GM21786 (cell line): ENCODE data around the gene GKN1.

Source experiments
- ATAC-seq: cut with Tn5 transposase; IDR thresholded peaks from one replicate; pipeline ENCODE4 v1.9.1; 2021; ENCODE audit not compliant: unreplicated experiment

GKN1 gene

DNA sequence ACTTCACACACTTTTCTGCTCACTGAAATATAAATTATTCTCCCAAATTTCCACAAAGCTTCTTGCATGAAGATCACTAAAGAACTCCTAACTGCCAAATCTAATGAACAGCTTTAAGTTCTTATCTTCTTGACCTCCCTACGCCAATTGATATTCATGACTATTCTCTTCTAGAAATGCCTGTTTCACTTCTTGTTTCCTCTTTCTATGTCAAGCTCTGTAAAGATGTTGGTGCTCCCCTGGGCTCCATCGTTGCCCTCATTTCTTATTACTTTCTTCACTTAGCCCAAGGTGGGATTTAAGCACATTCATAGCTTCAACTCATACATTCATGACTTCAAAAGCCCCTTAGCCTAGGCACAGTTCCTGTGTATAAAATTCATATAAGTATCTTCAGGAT lies 29.3 kb downstream of the GKN1 start:
- ATAC-seq, result no peak

- no peak for ATAC-seq
Measured at GRCh38 chr2:69007169-69007568, 32.7 kb downstream of the GKN1 start.

DNA sequence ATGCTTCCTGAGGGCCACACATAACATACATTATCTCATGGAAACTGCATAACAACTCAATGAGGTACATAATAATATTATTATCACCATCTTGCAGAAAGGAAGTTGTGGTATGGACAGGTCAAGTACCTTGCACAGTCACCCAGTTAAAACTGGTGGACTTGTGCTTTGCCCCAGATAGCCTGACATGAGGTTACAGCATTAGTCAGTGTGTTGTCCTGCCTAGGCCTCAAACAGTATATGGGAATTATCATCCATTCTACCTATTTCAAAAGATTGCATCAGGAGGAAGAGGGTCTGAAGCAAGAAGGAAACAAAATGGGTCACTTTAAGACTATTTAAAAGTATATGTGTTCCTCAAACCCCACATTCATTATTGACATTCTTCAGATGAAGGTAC lies 33.2 kb downstream of the GKN1 start:
- ATAC-seq, result no peak

- no peak for ATAC-seq
Measured at GRCh38 chr2:69010437-69011194, 36.2 kb downstream of the GKN1 start.

DNA sequence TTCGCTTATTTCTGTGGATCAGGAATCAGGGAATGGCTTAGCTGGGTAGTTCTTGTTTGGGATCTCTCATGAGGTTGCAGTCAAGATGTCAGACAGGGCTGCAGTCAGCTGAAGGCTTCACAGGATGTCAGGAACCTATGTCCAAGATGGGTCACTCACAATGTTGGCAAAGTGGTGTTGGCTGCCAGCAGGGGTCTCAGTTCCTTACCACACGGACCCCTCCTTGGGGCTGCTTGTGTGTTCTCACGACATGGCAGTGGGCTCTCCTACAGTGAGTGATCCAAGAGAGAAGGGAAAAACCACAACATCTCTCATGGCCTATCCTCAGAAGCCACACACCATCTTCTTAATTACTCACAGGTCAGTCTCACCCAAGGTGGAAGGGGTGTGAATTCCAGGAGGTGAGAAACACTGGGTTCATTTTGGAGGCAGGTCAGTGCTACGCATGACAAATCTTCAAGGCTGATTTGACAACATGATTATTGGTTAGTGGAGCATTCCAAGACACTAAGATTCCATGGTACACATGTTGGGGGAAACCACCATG lies 37.2 kb downstream of the GKN1 start:
- no peak for ATAC-seq

- ATAC-seq, result no peak
Measured at GRCh38 chr2:69012310-69013141, 38.1 kb downstream of the GKN1 start.

GRCh38 chr2:69013142-69013839 lies 38.9 kb downstream of the GKN1 start, which contains the start of gene ANTXR1:
TSS of gene ANTXR1 (plus strand) at chr2:69013179. CDS start at chr2:69013500, 321 bp downstream.
- ATAC-seq, result no peak

- ATAC-seq, result no peak
Measured at GRCh38 chr2:69013840-69014821, 39.7 kb downstream of the GKN1 start.

DNA sequence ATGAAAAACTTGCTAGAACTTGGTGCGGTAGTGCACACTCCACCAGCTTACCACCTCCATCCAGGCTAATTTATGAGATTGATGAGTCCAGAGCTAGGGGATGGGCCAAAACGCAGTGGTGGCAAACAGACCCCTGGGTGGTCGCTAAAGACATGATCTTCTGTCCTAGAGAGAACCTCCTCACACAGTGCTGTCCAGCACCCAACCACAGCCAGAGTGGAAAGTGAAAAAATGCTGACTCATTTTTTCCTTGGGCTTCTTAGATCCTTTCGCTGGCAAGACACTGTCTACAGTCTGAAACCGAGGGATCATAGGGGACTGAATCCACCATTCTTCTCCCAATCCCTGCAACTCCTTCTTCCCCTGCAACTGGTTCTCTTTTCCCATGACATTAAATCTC lies 42.6 kb downstream of the GKN1 start:
- no peak for ATAC-seq

- no peak for ATAC-seq
Measured at GRCh38 chr2:69017835-69018234, 43.4 kb downstream of the GKN1 start.

DNA sequence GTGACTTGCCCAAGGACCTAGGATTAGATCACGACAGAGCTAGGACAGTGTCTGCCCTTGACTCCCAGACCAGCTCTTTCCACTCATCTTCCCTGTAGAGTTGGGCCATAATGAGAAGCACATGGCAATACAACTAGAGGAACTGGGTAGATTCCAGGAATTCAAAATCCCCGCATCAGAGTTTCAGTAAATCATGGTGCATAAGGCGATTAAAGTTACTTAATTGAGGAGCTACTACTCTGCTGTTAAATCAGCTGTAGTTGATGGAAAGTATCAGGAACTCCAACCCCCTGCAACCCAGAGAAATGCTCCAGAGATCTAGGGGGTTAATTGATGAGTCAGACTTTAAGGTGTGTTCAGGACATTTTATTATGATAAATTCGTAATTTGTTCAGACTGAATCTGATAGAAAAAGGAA lies 44.3 kb downstream of the GKN1 start:
- no peak for ATAC-seq

DNA sequence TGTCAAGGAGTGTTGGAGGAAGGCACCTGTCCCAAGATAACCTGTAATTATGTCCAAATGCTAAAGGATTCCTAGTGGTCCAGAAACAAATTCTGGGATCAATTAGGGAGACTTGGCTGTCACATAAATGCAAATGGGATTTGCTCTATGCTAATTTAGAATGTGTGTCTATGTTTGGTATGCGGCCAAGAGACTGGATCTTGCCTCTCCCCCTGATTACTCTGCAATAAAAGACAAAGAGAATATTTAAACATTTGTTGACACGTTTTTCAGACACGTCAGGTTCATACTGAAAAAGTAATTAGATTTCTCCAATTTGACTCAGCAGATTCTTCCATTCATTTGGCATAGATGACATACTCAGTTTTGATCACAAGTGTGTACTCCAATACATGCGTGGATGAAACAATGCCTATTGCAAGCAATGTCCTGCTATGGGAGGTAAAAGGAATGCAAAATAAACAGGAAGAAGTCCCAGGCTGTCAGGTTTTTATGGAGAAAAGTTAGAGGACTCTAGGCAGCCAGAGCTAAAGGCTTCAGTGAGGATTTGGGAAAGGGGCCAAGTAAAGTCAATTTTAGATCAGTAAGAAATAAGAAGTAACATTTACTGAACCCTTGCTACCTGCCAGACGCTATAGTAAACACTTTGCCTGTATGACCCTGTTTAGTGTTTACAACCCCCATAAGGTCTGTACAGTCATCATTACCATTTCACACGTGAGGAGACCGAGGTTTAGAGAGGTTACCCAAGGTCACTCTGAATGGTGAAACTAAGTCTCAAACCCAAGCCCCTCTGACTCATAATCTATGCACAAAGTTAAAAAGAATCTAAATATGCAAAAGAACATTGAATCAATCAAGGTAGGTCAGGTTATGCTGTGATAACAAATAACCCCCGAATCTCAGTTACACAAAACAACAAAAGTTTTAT lies 46.3 kb downstream of the GKN1 start:
- ATAC-seq, result no peak

DNA sequence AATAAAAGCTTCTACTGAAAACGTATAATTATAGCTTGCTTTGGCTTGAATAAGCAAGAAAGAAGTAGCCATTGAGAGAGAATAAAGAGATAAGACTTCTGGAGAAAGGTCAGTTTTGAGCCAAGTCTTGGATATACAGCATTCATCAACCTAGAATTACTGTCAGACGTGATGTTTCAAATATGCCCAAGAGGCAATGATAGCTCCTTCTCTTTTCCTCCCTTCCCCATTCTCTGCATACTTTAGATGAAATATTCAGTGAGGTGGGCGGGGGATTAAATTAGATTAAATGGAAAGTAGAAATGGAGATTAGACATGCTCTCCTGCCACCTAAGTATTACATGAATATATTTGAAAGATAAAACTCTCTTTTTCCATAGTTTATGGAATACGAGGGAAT lies 47.3 kb downstream of the GKN1 start:
- no peak for ATAC-seq

GRCh38 chr2:69022548-69022947 lies 48.1 kb downstream of the GKN1 start:
- ATAC-seq, result no peak

DNA sequence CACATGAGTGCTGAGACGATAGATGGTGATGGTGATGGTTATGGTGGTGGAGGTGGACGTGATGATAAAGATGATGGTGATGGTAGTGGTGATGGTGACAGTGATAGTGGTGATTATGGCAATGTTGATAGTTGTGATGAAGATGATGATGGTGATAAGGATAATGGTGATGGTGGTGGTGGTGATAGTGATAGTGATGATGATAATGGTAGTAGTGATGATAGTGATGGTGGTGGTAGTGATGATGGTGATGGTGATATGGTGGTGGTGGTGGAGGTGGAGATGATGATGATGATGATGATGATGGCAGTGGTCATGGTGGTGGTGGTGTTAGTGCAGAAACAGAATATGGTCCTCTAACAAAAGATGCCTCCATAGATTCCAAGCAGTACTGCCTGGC lies 48.8 kb downstream of the GKN1 start:
- no peak for ATAC-seq

- ATAC-seq, result peak; percentile 48
Measured at GRCh38 chr2:69026026-69026425, 51.6 kb downstream of the GKN1 start.

DNA sequence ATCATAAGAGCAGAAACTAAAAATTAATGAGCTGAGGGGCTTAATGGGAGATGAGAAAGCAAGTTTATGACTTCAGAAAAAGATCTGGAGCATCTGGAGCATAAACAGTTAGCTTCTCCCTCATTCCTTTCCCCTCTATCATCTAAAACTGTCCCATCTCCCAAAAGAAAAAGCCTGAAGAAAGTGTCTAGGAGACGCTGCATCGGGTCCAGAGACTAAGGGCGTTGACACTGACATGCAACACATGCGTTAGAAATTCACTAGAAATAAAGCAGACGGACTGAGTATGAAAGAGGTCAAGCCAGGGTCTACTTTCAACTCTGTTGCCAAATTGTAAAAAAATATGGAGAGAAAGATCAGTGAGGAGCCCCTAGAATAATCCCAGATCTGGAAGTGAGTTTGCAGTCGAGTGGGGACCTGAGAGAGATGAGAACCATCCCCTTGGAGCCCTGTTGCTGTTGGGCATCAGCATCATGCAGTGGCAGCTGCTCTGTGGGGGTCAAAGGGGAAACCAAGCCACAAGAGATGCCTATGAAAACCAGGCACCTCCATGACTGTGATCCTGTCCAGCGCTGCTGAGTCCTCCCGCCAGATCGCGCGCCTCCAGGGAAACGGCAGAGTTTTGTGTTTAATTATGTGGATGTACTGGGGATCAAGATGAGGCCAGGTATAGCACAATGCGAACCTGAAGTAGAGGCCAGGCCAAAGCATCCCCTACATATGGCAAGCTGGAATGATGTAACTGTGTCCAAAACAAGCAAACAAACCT lies 52.4 kb downstream of the GKN1 start:
- no peak for ATAC-seq
